H1 (cell line): Measurements from ENCODE around the gene PRR12. TPM values are rescaled to one million over a fixed set of nuclear protein-coding genes. Genes with fewer than 3 reads are reported as not detected.

Experiments
- ASH2L ChIP-seq: fragments of 200-600, 300-600 bp; sonication (generic); IDR thresholded peaks from one replicate; pipeline ENCODE4 v1.7.1; 2017; ENCODE audit warnings: low read length
- GABPA ChIP-seq: IDR thresholded peaks from 2 replicates; pipeline ENCODE4 v1.6.1; 2011; ENCODE audit warnings: mild to moderate bottlenecking, low read length, moderate library complexity, borderline replicate concordance; ENCODE audit not compliant: insufficient read depth
- JUN ChIP-seq: IDR thresholded peaks from 2 replicates; pipeline ENCODE4 v1.6.1; 2011; ENCODE audit warnings: low read depth, mild to moderate bottlenecking, improper control_type of control experiment, low read length
- KDM5A ChIP-seq: fragments of 200-600 bp; IDR thresholded peaks from 2 replicates; pipeline ENCODE4 v1.7.1; 2012; ENCODE audit warnings: mild to moderate bottlenecking, low read length, inconsistent platforms, mixed read lengths
- MAFK ChIP-seq: IDR thresholded peaks from 2 replicates; pipeline ENCODE4 v1.6.1; 2012; ENCODE audit warnings: low read depth, mild to moderate bottlenecking, improper control_type of control experiment, low read length
- POLR2AphosphoS5 ChIP-seq: IDR thresholded peaks from 2 replicates; pipeline ENCODE4 v1.6.1; 2011; ENCODE audit warnings: low read depth, low read length
- SP2 ChIP-seq: IDR thresholded peaks from 2 replicates; pipeline ENCODE4 v1.6.1; 2012; ENCODE audit warnings: mild to moderate bottlenecking, low read length, inconsistent platforms
- SRF ChIP-seq: IDR thresholded peaks from 2 replicates; pipeline ENCODE4 v1.6.1; 2011; ENCODE audit warnings: mild to moderate bottlenecking, low read depth, low read length, moderate library complexity
- TEAD4 ChIP-seq: IDR thresholded peaks from 2 replicates; pipeline ENCODE4 v1.6.1; 2012; ENCODE audit warnings: low read depth, low read length, inconsistent platforms, mixed read lengths
- polyA plus RNA-seq, 7 experiments: library from polyadenylated mRNA; depleted of rRNA in 3 of 7; stranded (reverse) in 5 of 7; unstranded in 2 of 7; fragments of >200 nt in 5 of 7; fragments of 200-250 nt in 2 of 7; gene quantifications; 1 replicate in 5 of 7; 2 replicates in 1 of 7; 4 replicates in 1 of 7; pipeline versions ENCODE4 v1.2.1 to v1.2.3, GENCODE V29; 2011 to 2013; ENCODE audit warnings: missing spikeins in 2 of 7, mixed read lengths in 2 of 7
- total RNA-seq: library from RNA; stranded (reverse); fragmentation: NEBNext Ultra II Directional; extraction: Animal tissue kit (Norgen Biotek cat#: 25700); gene quantifications from 2 replicates; pipeline ENCODE4 v1.2.1, GENCODE V29; 2021
- TF ChIP-seq, protein P1 (sequence below): IDR thresholded peaks from 2 replicates; pipeline ENCODE4 v1.6.1; 2012; ENCODE audit warnings: inconsistent platforms

PRR12 gene
- total and polyA plus RNA-seq, 2 of the 8 experiments (the other 6 are each of a cell fraction or from before 2014, with no cell fraction given) = 2.5 to 59.4 TPM

GRCh38 chr19:49637821-49638738 lies 47.1 kb downstream of the PRR12 start (continued):
- TF ChIP-seq MAFK (no peak), GABPA (no peak), POLR2AphosphoS5 (no peak), JUN (no peak), KDM5A (no peak), TEAD4 (no peak), SP2 (no peak), SRF (no peak), ASH2L (no peak)
- TF ChIP-seq, protein P1, sequence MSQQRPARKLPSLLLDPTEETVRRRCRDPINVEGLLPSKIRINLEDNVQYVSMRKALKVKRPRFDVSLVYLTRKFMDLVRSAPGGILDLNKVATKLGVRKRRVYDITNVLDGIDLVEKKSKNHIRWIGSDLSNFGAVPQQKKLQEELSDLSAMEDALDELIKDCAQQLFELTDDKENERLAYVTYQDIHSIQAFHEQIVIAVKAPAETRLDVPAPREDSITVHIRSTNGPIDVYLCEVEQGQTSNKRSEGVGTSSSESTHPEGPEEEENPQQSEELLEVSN = no peak
